HCT116 (cell line): ENCODE data around the gene CELF2. TPM values are rescaled to one million over a fixed set of nuclear protein-coding genes. Genes with fewer than 3 reads are reported as not detected.

Experiments used
- ATAC-seq: fragments of 200-7000 bp; cut with Tn5 transposase; 2 replicates; pipeline ENCODE4 v1.9.1; 2020; ENCODE audit warnings: mild to moderate bottlenecking, moderate library complexity
- BruUV-seq: library from RNA; stranded (reverse); fragments of 400-500 nt; replicated peaks from 2 replicates; lab custom pipeline; 2021; lab: Mats Ljungman, UMichigan
- CTCF ChIA-PET: fragments of 300-600 bp; sonication (Branson Sonifier 250); formaldehyde crosslinking; loops from one replicate; lab custom pipeline; 2021; ENCODE audit warnings: antibody characterized with exemption; lab: Charles Lee
- POLR2A ChIA-PET: fragments of 300-600, 350-600 bp; sonication (Branson Sonifier 250); formaldehyde crosslinking; loops from one replicate; lab custom pipeline; 2021; ENCODE audit warnings: antibody characterized with exemption; lab: Charles Lee
- RAD21 ChIA-PET, 2 experiments: fragments of 300-600 bp; sonication (Branson Sonifier 250); formaldehyde crosslinking; loops; one replicate each; lab custom pipeline; 2023; ENCODE audit warnings: low total read pairs in 2 of 2; ENCODE audit not compliant: uncharacterized antibody in 2 of 2, unreplicated experiment in 2 of 2, low non-redundant PET in 1 of 2; lab: Charles Lee
- DNase-seq: peaks from one replicate; pipeline ENCODE4 v3.0.0-alpha.2; 2010; ENCODE audit warnings: low read depth, low spot score
- H2AFZ ChIP-seq: fragments of 200-600 bp; shearing (Covaris generic), sonication (generic); 2 replicates; pipeline ENCODE4 v1.6.1; 2017; ENCODE audit warnings: low read depth, mixed run types, mixed read lengths, antibody characterized with exemption, low read length; ENCODE audit not compliant: poor library complexity, severe bottlenecking
- H3K27ac ChIP-seq: 2 replicates; pipeline ENCODE4 v1.5.1; 2012; ENCODE audit warnings: low read depth, low read length
- H3K27me3 ChIP-seq: fragments of 200-600 bp; sonication (generic); 2 replicates; pipeline ENCODE4 v1.6.1; 2016; ENCODE audit warnings: mixed run types, low read length, mixed read lengths; ENCODE audit not compliant: insufficient read depth
- H3K36me3 ChIP-seq, 2 experiments: fragments of 200-500 bp in 1 of 2; fragments of 200-600 bp in 1 of 2; sonication (Bioruptor generic) in 1 of 2; sonication (generic) in 1 of 2; 2 replicates each; pipeline versions ENCODE4 v1.5.1 to v1.6.1; 2014 to 2016; ENCODE audit warnings: low read length in 2 of 2, inconsistent platforms in 1 of 2, mixed read lengths in 1 of 2, mixed run types in 1 of 2; ENCODE audit not compliant: insufficient read depth in 2 of 2, control insufficient read depth in 1 of 2
- H3K4me1 ChIP-seq, 2 experiments: fragments of 200-600 bp in 1 of 2; sonication (generic) in 1 of 2; 2 replicates each; pipeline versions ENCODE4 v1.5.1 to v1.6.1; 2012 to 2017; ENCODE audit warnings: low read length in 2 of 2, inconsistent platforms in 1 of 2, mild to moderate bottlenecking in 1 of 2, mixed read lengths in 1 of 2, mixed run types in 1 of 2, moderate library complexity in 1 of 2; ENCODE audit not compliant: insufficient read depth in 2 of 2, control insufficient read depth in 1 of 2
- H3K4me2 ChIP-seq: fragments of 200-600 bp; sonication (generic); 2 replicates; pipeline ENCODE4 v1.6.1; 2017; ENCODE audit warnings: mixed run types, low read length, mixed read lengths
- H3K4me3 ChIP-seq, 2 experiments: fragments of 200-600 bp in 1 of 2; sonication (generic) in 1 of 2; replicated peaks in 1 of 2; 2 replicates each; pipeline ENCODE4 v1.5.1; 2011 to 2016; ENCODE audit warnings: low read length in 2 of 2, control low read depth in 1 of 2, low read depth in 1 of 2, mild to moderate bottlenecking in 1 of 2, mixed read lengths in 1 of 2, mixed run types in 1 of 2
- H3K79me2 ChIP-seq: fragments of 200-600 bp; sonication (generic); 2 replicates; pipeline ENCODE4 v1.6.1; 2017; ENCODE audit warnings: mild to moderate bottlenecking, mixed run types, low read length, moderate library complexity, mixed read lengths; ENCODE audit not compliant: insufficient read depth
- H3K9ac ChIP-seq: fragments of 200-600 bp; sonication (generic); 2 replicates; pipeline ENCODE4 v1.6.1; 2016; ENCODE audit warnings: low read length, mixed read lengths
- H3K9me2 ChIP-seq: fragments of 200-600 bp; sonication (generic), shearing (Covaris generic); 2 replicates; pipeline ENCODE4 v1.6.1; 2017; ENCODE audit warnings: mixed run types, mild to moderate bottlenecking, moderate library complexity; ENCODE audit not compliant: insufficient read depth
- H3K9me3 ChIP-seq, 2 experiments: fragments of 200-500 bp in 1 of 2; fragments of 200-600 bp in 1 of 2; sonication (Bioruptor generic) in 1 of 2; sonication (generic) in 1 of 2; 2 replicates each; pipeline ENCODE4 v1.6.1; 2014 to 2017; ENCODE audit warnings: low read length in 2 of 2, mixed read lengths in 2 of 2, inconsistent platforms in 1 of 2, low read depth in 1 of 2, mild to moderate bottlenecking in 1 of 2, mixed run types in 1 of 2, moderate library complexity in 1 of 2; ENCODE audit not compliant: control insufficient read depth in 1 of 2, insufficient read depth in 1 of 2
- H4K20me1 ChIP-seq: fragments of 200-600 bp; sonication (generic), shearing (Covaris generic); 2 replicates; pipeline ENCODE4 v1.6.1; 2017; ENCODE audit warnings: mixed run types, mild to moderate bottlenecking, moderate library complexity; ENCODE audit not compliant: insufficient read depth
- ATF3 ChIP-seq: IDR thresholded peaks from 2 replicates; pipeline ENCODE4 v1.6.1; 2012
- CBX3 ChIP-seq: IDR thresholded peaks from 2 replicates; pipeline ENCODE4 v1.6.1; 2012; ENCODE audit warnings: low read depth
- CEBPB ChIP-seq: IDR thresholded peaks from 2 replicates; pipeline ENCODE4 v1.6.1; 2012; ENCODE audit warnings: low read depth
- CTCF ChIP-seq, 3 experiments: fragments of 200-600 bp in 1 of 3; sonication (generic) in 1 of 3; IDR thresholded peaks in 2 of 3; conservative IDR thresholded peaks in 1 of 3; 2 replicates each; pipeline ENCODE4 v1.5.1; 2012 to 2017; ENCODE audit warnings: low read depth in 2 of 3, low read length in 2 of 3, antibody characterized with exemption in 1 of 3, borderline replicate concordance in 1 of 3, control low read depth in 1 of 3, mild to moderate bottlenecking in 1 of 3, mixed read lengths in 1 of 3, mixed run types in 1 of 3, moderate library complexity in 1 of 3; ENCODE audit not compliant: insufficient read depth in 1 of 3
- EGR1 ChIP-seq: IDR thresholded peaks from 2 replicates; pipeline ENCODE4 v1.6.1; 2012; ENCODE audit warnings: low read depth
- ELF1 ChIP-seq: IDR thresholded peaks from 2 replicates; pipeline ENCODE4 v1.6.1; 2012; ENCODE audit warnings: low read depth, borderline replicate concordance
- EZH2 ChIP-seq: fragments of 200-600 bp; sonication (generic); IDR thresholded peaks from 2 replicates; pipeline ENCODE4 v1.6.1; 2017; ENCODE audit warnings: antibody characterized with exemption, mixed run types
- EZH2phosphoT487 ChIP-seq: fragments of 200-600 bp; IDR thresholded peaks from 2 replicates; pipeline ENCODE4 v1.6.1; 2018; ENCODE audit warnings: antibody characterized with exemption, borderline replicate concordance
- FOSL1 ChIP-seq: IDR thresholded peaks from 2 replicates; pipeline ENCODE4 v1.6.1; 2012; ENCODE audit warnings: low read depth
- JUND ChIP-seq: IDR thresholded peaks from 2 replicates; pipeline ENCODE4 v1.6.1; 2012
- POLR2A ChIP-seq: IDR thresholded peaks from 2 replicates; pipeline ENCODE4 v1.7.0; 2011; ENCODE audit warnings: borderline replicate concordance; ENCODE audit not compliant: insufficient read depth, insufficient read length; ENCODE audit errors: extremely low read depth
- POLR2AphosphoS5 ChIP-seq: IDR thresholded peaks from 2 replicates; pipeline ENCODE4 v1.6.1; 2011; ENCODE audit warnings: mild to moderate bottlenecking, low read depth, low read length, moderate library complexity
- RAD21 ChIP-seq: IDR thresholded peaks from 2 replicates; pipeline ENCODE4 v1.6.1; 2012; ENCODE audit warnings: low read depth, mild to moderate bottlenecking
- SIN3A ChIP-seq: IDR thresholded peaks from 2 replicates; pipeline ENCODE4 v1.6.1; 2012; ENCODE audit warnings: low read depth
- TCF7L2 ChIP-seq: IDR thresholded peaks from 2 replicates; pipeline ENCODE4 v1.7.0; 2011; ENCODE audit warnings: borderline replicate concordance, inconsistent platforms; ENCODE audit not compliant: insufficient read depth, insufficient read length; ENCODE audit errors: extremely low read depth
- YY1 ChIP-seq: IDR thresholded peaks from 2 replicates; pipeline ENCODE4 v1.6.1; 2011; ENCODE audit warnings: low read length, low read depth, moderate library complexity, mild to moderate bottlenecking; ENCODE audit not compliant: insufficient replicate concordance; ENCODE audit errors: extremely low read depth
- ZFX ChIP-seq: fragments of 450-650 bp; IDR thresholded peaks from 2 replicates; pipeline ENCODE4 v1.6.1; 2017
- ZNF274 ChIP-seq: fragments of 200-500 bp; sonication (Bioruptor generic); IDR thresholded peaks from 2 replicates; pipeline ENCODE4 v1.6.1; 2014; ENCODE audit warnings: mild to moderate bottlenecking, low read depth, low read length, inconsistent platforms
- intact Hi-C: fragments of 100-400 bp; cut with micrococcal nuclease; formaldehyde crosslinking; loops from 2 replicates; pipeline ENCODE4 v1.10.0; 2022
- total RNA-seq: library from RNA; stranded (reverse); gene quantifications from one replicate; pipeline ENCODE4 v1.2.1, GENCODE V29; 2021; ENCODE audit not compliant: unreplicated experiment
- TF ChIP-seq, protein P1 (sequence below): IDR thresholded peaks from 2 replicates; pipeline ENCODE4 v1.6.1; 2012; ENCODE audit warnings: low read depth
- TF ChIP-seq, protein P2 (sequence below): IDR thresholded peaks from 2 replicates; pipeline ENCODE4 v1.6.1; 2011; ENCODE audit warnings: mild to moderate bottlenecking, low read length, moderate library complexity; ENCODE audit not compliant: insufficient replicate concordance; ENCODE audit errors: extremely low read depth

Gene CELF2
- total RNA-seq, 1 experiment from 2014 or later = 0.66 TPM

DNA sequence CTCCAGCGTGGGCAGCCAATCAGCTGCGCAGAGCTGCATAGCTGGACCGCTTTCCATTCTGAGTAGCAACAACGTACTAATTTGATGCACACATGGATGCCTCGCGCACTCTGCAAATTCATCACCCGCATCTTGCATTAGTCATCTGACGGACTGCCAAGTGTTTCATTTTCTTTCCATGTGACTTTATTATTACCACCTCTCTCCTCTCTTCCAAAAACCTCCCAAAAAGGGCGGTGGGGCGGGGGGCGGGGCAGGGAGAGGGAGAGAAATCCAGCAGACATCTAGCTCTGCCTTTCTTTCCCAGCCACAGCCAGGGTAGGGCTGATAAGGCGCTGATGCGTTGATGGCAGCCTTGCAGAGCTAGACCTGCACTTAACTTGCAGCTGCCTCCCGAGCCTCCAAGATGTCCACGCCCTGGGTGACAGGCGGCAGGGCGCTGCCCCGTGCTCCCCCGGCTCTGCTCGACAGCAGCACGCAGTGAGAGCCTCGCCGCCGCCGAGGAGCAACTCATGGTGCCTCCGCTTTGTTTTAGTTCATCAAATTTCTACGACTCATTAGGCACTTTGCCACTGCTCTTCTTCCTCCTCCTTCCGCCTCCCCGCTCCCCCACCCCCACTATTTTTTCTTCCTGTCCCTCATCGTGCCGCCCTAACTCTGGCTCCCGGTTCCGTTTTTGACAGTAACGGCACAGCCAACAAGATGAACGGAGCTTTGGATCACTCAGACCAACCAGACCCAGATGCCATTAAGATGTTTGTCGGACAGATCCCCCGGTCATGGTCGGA is 147.3 kb downstream of the CELF2 start:
- no peak overlapping the region for H3K27ac ChIP-seq
- H3K4me2 ChIP-seq = no peak overlapping the region
- CTCF ChIA-PET = no interaction called here
- BruUV-seq = no TSS peak
- no peaks in the 10 kb centered on the region for H3K36me3 ChIP-seq
- intact Hi-C loops = no loop called here
- H3K27me3 ChIP-seq = no peaks in the 10 kb centered on the region
- H3K9me3 ChIP-seq = no peaks in the 10 kb centered on the region
- TF ChIP-seq ELF1 (no peak), TCF7L2 (no peak), POLR2A (no peak), YY1 (no peak), EZH2 (no peak), ATF3 (no peak), ZNF274 (no peak), CEBPB (no peak), EZH2phosphoT487 (no peak), EGR1 (no peak), SIN3A (no peak), ZFX (no peak), RAD21 (no peak), FOSL1 (no peak), JUND (no peak), CTCF (IDR thresholded peaks at IDR 0.05 in 2 of 3, conservative IDR thresholded peaks at IDR 0.05 in 1 of 3; ENCODE audit: borderline replicate concordance in 1 of 3, insufficient read depth in 1 of 3, low read depth in 2 of 3, low read length in 2 of 3) (no peak), POLR2AphosphoS5 (no peak), CBX3 (no peak)
- TF ChIP-seq, protein P1, sequence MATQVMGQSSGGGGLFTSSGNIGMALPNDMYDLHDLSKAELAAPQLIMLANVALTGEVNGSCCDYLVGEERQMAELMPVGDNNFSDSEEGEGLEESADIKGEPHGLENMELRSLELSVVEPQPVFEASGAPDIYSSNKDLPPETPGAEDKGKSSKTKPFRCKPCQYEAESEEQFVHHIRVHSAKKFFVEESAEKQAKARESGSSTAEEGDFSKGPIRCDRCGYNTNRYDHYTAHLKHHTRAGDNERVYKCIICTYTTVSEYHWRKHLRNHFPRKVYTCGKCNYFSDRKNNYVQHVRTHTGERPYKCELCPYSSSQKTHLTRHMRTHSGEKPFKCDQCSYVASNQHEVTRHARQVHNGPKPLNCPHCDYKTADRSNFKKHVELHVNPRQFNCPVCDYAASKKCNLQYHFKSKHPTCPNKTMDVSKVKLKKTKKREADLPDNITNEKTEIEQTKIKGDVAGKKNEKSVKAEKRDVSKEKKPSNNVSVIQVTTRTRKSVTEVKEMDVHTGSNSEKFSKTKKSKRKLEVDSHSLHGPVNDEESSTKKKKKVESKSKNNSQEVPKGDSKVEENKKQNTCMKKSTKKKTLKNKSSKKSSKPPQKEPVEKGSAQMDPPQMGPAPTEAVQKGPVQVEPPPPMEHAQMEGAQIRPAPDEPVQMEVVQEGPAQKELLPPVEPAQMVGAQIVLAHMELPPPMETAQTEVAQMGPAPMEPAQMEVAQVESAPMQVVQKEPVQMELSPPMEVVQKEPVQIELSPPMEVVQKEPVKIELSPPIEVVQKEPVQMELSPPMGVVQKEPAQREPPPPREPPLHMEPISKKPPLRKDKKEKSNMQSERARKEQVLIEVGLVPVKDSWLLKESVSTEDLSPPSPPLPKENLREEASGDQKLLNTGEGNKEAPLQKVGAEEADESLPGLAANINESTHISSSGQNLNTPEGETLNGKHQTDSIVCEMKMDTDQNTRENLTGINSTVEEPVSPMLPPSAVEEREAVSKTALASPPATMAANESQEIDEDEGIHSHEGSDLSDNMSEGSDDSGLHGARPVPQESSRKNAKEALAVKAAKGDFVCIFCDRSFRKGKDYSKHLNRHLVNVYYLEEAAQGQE = no peak
- TF ChIP-seq, protein P2, sequence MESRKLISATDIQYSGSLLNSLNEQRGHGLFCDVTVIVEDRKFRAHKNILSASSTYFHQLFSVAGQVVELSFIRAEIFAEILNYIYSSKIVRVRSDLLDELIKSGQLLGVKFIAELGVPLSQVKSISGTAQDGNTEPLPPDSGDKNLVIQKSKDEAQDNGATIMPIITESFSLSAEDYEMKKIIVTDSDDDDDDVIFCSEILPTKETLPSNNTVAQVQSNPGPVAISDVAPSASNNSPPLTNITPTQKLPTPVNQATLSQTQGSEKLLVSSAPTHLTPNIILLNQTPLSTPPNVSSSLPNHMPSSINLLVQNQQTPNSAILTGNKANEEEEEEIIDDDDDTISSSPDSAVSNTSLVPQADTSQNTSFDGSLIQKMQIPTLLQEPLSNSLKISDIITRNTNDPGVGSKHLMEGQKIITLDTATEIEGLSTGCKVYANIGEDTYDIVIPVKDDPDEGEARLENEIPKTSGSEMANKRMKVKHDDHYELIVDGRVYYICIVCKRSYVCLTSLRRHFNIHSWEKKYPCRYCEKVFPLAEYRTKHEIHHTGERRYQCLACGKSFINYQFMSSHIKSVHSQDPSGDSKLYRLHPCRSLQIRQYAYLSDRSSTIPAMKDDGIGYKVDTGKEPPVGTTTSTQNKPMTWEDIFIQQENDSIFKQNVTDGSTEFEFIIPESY = no peak
- H3K9ac ChIP-seq = no peak overlapping the region
- H3K9me2 ChIP-seq = no peaks in the 10 kb centered on the region
- H3K79me2 ChIP-seq = no peaks in the 10 kb centered on the region
- no peaks in the 10 kb centered on the region for H4K20me1 ChIP-seq
- DNase-seq (no peak), ATAC-seq (no peak)
- H2AFZ ChIP-seq = no peak overlapping the region
- RAD21 ChIA-PET = no interaction called here
- no peak overlapping the region for H3K4me3 ChIP-seq
- no peaks in the 10 kb centered on the region for H3K4me1 ChIP-seq
- POLR2A ChIA-PET = no interaction called here
